ENCODE results near the gene PTPN22. TPM values are rescaled to one million over a fixed set of nuclear protein-coding genes. Genes with fewer than 3 reads are reported as not detected.

PTPN22 gene
- total and polyA plus RNA-seq, 2 donors from 2014 or later = 0.32 to 6.6 TPM

DNA sequence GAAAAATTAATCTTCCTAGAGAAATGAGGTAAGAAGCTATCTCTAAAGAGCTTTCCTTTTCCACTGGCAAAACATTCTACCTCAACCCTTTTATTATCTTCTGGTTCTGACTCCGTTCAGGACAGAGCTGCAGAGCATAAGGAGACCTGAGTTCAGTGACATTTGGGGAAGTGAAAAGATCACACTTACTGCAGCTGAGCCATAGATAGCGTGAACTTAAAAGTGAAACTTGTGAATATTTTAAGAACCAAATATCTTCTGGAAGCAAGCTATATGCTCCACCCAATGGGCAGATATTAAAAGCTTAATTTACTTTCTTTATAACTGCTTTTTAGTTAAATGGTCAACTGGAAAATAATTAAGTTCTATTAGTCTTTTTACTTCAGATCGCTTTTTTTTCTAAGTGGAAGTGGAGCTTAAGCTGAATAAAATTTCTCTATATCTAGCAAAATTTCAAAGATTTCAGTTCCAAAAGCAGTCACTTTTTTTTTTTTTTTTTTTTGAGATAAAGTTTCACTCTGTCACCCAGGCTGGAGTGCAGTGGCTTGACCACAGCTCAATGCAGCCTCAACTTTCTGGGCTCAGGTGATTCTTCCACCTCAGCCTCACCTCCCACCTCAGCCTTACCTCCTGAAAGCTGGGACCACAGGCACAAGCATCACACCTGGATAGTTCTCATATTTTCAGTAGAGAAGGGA, 11.9 kb downstream of the PTPN22 start:
- Histone ChIP-seq H3K27ac (ENCODE audit: low read depth in 2 of 2, low read length in 2 of 2) (no peak overlapping the region), H3K9ac (ENCODE audit: low read length in 3 of 3) (no peak overlapping the region), H3K9me3 (ENCODE audit: control insufficient read depth in 2 of 3, insufficient read depth in 1 of 3, low read length in 3 of 3) (no peaks in the 10 kb centered on the region), H3K4me3 (ENCODE audit: low read length in 3 of 3) (no peak overlapping the region), H3K4me1 (ENCODE audit: control insufficient read depth in 2 of 3, insufficient read depth in 2 of 3, low read depth in 1 of 3, low read length in 3 of 3) (no peaks in the 10 kb centered on the region), H3K36me3 (ENCODE audit: control insufficient read depth in 2 of 3, insufficient read depth in 3 of 3, low read length in 3 of 3) (no peaks in the 10 kb centered on the region), H3K27me3 (ENCODE audit: control insufficient read depth, insufficient read depth, low read length) (no peaks in the 10 kb centered on the region)
- intact Hi-C loops (cut with DNase I) = no loop called here
- FAIRE-seq (no peak), DNase-seq (no peak)
- TF ChIP-seq, protein P1, sequence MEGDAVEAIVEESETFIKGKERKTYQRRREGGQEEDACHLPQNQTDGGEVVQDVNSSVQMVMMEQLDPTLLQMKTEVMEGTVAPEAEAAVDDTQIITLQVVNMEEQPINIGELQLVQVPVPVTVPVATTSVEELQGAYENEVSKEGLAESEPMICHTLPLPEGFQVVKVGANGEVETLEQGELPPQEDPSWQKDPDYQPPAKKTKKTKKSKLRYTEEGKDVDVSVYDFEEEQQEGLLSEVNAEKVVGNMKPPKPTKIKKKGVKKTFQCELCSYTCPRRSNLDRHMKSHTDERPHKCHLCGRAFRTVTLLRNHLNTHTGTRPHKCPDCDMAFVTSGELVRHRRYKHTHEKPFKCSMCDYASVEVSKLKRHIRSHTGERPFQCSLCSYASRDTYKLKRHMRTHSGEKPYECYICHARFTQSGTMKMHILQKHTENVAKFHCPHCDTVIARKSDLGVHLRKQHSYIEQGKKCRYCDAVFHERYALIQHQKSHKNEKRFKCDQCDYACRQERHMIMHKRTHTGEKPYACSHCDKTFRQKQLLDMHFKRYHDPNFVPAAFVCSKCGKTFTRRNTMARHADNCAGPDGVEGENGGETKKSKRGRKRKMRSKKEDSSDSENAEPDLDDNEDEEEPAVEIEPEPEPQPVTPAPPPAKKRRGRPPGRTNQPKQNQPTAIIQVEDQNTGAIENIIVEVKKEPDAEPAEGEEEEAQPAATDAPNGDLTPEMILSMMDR (IDR thresholded peaks at IDR 0.05; ENCODE audit: borderline replicate concordance, extremely low read depth, insufficient read depth) = no peak

DNA sequence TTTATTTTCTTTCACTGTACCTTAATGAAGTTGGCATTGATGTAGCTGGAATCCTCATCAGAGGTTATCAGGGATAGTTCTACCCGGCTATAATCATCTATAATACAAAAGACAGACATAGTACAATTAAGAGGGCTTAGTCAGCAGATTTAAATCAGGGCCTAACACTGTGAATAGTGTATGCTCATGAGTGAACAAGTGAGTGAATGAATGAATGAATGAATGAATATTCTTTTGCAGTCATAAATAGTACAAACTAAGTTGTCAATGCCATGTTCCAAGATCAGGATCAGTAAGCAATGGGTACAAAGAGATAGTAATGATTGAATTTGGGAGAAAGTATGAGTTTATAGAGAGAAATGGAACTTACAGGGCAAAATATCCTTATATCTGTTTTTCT, 12.5 kb downstream of the PTPN22 start:
- H3K36me3 ChIP-seq (ENCODE audit: control insufficient read depth in 2 of 3, insufficient read depth in 3 of 3, low read length in 3 of 3) = no peaks in the 10 kb centered on the region
- intact Hi-C loops (cut with DNase I) = no loop called here

DNA sequence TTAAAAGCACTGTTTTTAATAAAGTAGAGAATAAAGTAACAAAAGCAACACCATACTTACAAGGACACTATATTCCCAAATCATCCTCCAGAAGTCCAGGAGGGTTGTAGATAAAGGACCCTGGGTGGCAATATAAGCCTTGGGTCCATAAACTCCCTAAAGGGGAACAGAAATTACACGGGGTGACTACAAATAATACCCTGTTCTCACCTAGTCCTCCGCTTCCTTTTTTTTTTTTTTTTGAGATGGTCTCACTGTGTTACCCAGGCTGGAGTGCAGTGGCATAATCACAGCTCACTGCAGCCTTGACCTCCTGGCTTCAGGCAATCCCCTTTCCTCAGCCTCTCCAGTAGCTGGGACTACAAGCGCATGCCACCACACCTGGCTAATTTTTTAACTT, 13.1 kb downstream of the PTPN22 start:
- no peak overlapping the region for H3K4me3 ChIP-seq (ENCODE audit: low read length in 3 of 3)
- H3K36me3 ChIP-seq (ENCODE audit: control insufficient read depth in 2 of 3, insufficient read depth in 3 of 3, low read length in 3 of 3) = no peaks in the 10 kb centered on the region
- H3K4me1 ChIP-seq (ENCODE audit: control insufficient read depth in 2 of 3, insufficient read depth in 2 of 3, low read depth in 1 of 3, low read length in 3 of 3) = no peaks in the 10 kb centered on the region
- no peaks in the 10 kb centered on the region for H3K27me3 ChIP-seq (ENCODE audit: control insufficient read depth, insufficient read depth, low read length)
- H3K27ac ChIP-seq (ENCODE audit: low read depth in 2 of 2, low read length in 2 of 2) = no peak overlapping the region
- DNase-seq (no peak), FAIRE-seq (no peak)
- H3K9me3 ChIP-seq (ENCODE audit: control insufficient read depth in 2 of 3, insufficient read depth in 1 of 3, low read length in 3 of 3) = no peaks in the 10 kb centered on the region
- intact Hi-C loops (cut with DNase I) = no loop called here
- TF ChIP-seq, protein P1 (IDR thresholded peaks at IDR 0.05; ENCODE audit: borderline replicate concordance, extremely low read depth, insufficient read depth) = no peak
- H3K9ac ChIP-seq (ENCODE audit: low read length in 3 of 3) = no peak overlapping the region

More for the DNA sequence above, 12.5 kb downstream of the PTPN22 start:
- TF ChIP-seq, protein P1 (IDR thresholded peaks at IDR 0.05; ENCODE audit: borderline replicate concordance, extremely low read depth, insufficient read depth) = no peak
- no peak overlapping the region for H3K27ac ChIP-seq (ENCODE audit: low read depth in 2 of 2, low read length in 2 of 2)
- FAIRE-seq = no peak
- no peaks in the 10 kb centered on the region for H3K4me1 ChIP-seq (ENCODE audit: control insufficient read depth in 2 of 3, insufficient read depth in 2 of 3, low read depth in 1 of 3, low read length in 3 of 3)
- H3K9ac ChIP-seq (ENCODE audit: low read length in 3 of 3) = no peak overlapping the region
- DNase-seq = no peak
- H3K4me3 ChIP-seq (ENCODE audit: low read length in 3 of 3) = no peak overlapping the region
- H3K9me3 ChIP-seq (ENCODE audit: control insufficient read depth in 2 of 3, insufficient read depth in 1 of 3, low read length in 3 of 3) = no peaks in the 10 kb centered on the region
- no peaks in the 10 kb centered on the region for H3K27me3 ChIP-seq (ENCODE audit: control insufficient read depth, insufficient read depth, low read length)

DNA sequence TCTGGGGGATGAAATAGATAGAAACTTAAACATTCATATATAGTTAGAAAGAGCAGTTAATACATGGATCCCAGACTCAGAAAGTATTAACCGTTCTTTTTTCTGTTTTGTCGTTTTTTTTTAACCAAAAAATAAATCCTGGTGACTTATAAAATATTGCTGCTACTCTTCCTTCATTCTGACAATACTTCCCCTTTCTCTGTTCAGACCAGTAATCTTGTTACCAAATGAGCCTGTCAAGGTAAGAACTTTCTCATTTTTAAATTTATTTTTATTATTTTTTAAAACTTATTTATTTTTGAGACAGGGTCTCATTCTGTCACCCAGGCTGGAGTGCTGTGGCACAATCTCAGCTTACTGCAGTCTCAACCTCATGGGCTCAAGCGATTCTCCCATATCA, 13.7 kb downstream of the PTPN22 start:
- Histone ChIP-seq H3K9me3 (ENCODE audit: control insufficient read depth in 2 of 3, insufficient read depth in 1 of 3, low read length in 3 of 3) (no peaks in the 10 kb centered on the region), H3K9ac (ENCODE audit: low read length in 3 of 3) (no peak overlapping the region), H3K27ac (ENCODE audit: low read depth in 2 of 2, low read length in 2 of 2) (no peak overlapping the region), H3K4me1 (ENCODE audit: control insufficient read depth in 2 of 3, insufficient read depth in 2 of 3, low read depth in 1 of 3, low read length in 3 of 3) (no peaks in the 10 kb centered on the region), H3K4me3 (ENCODE audit: low read length in 3 of 3) (no peak overlapping the region), H3K36me3 (ENCODE audit: control insufficient read depth in 2 of 3, insufficient read depth in 3 of 3, low read length in 3 of 3) (no peaks in the 10 kb centered on the region), H3K27me3 (ENCODE audit: control insufficient read depth, insufficient read depth, low read length) (no peaks in the 10 kb centered on the region)
- FAIRE-seq = no peak
- TF ChIP-seq, protein P1 (IDR thresholded peaks at IDR 0.05; ENCODE audit: borderline replicate concordance, extremely low read depth, insufficient read depth) = no peak
- intact Hi-C loops (cut with DNase I) = no loop called here
- no peak for DNase-seq

Measured in kidney (tissue), 14 donors.